ENCODE results near the gene CTNND2. TPM values are rescaled to one million over a fixed set of nuclear protein-coding genes. Genes with fewer than 3 reads are reported as not detected.

The CTNND2 gene
- total and polyA plus RNA-seq, 4 donors, result 0.30 to 2.2 (median 0.71) TPM

- DNase-seq (no peak), ATAC-seq (ENCODE audit: insufficient read depth, low FRiP score) (no peak)
- H3K36me3 ChIP-seq (ENCODE audit: control insufficient read depth in 4 of 4, insufficient read depth in 4 of 4, low read length in 4 of 4), result no peaks in the 10 kb centered on the region
- peaks cover 0 to 6% (median 0%) of the 10 kb centered on the region in 5 donors for H3K4me1 ChIP-seq (ENCODE audit: control insufficient read depth in 5 of 5, insufficient read depth in 5 of 5, low read length in 5 of 5)
- no peak overlapping the region for H3K4me3 ChIP-seq
- H3K27me3 ChIP-seq (ENCODE audit: control insufficient read depth in 3 of 3, insufficient read depth in 3 of 3, low read length in 2 of 3), result no peaks in the 10 kb centered on the region
- no peaks in the 10 kb centered on the region for H3K9me3 ChIP-seq (ENCODE audit: control insufficient read depth in 4 of 4, insufficient read depth in 3 of 4, low read length in 3 of 4)
- no peak overlapping the region for H3K27ac ChIP-seq (ENCODE audit: low read depth in 1 of 2, low read length in 1 of 2)
- WGBS, 2 donors, result 83 to 89% methylated on average over 4 of the region's 4 CpGs
- H3K9ac ChIP-seq (ENCODE audit: insufficient read depth in 1 of 2, low read length in 2 of 2), result no peak overlapping the region
- TF ChIP-seq, protein P1, sequence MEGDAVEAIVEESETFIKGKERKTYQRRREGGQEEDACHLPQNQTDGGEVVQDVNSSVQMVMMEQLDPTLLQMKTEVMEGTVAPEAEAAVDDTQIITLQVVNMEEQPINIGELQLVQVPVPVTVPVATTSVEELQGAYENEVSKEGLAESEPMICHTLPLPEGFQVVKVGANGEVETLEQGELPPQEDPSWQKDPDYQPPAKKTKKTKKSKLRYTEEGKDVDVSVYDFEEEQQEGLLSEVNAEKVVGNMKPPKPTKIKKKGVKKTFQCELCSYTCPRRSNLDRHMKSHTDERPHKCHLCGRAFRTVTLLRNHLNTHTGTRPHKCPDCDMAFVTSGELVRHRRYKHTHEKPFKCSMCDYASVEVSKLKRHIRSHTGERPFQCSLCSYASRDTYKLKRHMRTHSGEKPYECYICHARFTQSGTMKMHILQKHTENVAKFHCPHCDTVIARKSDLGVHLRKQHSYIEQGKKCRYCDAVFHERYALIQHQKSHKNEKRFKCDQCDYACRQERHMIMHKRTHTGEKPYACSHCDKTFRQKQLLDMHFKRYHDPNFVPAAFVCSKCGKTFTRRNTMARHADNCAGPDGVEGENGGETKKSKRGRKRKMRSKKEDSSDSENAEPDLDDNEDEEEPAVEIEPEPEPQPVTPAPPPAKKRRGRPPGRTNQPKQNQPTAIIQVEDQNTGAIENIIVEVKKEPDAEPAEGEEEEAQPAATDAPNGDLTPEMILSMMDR (IDR thresholded peaks at IDR 0.05; ENCODE audit: control extremely low read depth, extremely low read depth), result no peak
These were observed 919.0 kb downstream of the CTNND2 start for GRCh38 chr5:10985091-10985720.

DNA sequence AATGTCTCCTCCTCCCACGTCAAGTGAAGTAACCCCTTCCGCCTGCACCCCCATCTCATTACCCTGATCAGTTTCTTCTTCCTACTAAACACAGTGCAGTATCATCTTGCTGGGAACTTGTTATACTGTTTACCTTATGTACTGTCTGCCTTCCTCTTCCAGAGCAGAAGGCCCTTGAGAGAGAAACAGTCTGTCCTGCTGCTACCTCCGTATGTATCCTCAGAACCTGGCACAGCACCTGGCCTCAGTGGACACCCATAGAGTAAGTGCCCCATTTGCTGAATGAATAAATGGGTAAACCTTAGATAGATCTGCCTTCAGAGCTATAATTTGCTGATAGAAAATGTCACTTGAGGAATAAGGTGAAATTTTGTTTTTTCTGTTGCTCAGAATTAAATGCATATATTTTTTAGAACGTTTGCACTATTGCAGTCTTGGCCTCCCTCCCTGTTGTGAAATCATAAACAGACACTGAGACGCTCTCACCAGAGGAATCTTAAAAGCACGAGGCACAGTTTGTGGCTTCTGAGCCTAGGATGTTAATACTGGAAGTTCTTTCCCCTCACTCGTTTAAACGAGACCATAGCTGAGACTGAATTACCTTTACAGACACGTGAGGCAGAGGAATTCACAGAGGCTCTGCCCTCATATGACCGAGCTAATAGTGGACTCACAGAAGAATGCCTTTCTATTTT is 920.1 kb downstream of the CTNND2 start:
- Histone ChIP-seq H3K9ac (ENCODE audit: insufficient read depth in 1 of 2, low read length in 2 of 2) (no peak overlapping the region), H3K27me3 (ENCODE audit: control insufficient read depth in 3 of 3, insufficient read depth in 3 of 3, low read length in 2 of 3) (no peaks in the 10 kb centered on the region), H3K36me3 (ENCODE audit: control insufficient read depth in 4 of 4, insufficient read depth in 4 of 4, low read length in 4 of 4) (no peaks in the 10 kb centered on the region), H3K4me3 (no peak overlapping the region), H3K9me3 (ENCODE audit: control insufficient read depth in 4 of 4, insufficient read depth in 3 of 4, low read length in 3 of 4) (no peaks in the 10 kb centered on the region), H3K4me1 (ENCODE audit: control insufficient read depth in 5 of 5, insufficient read depth in 5 of 5, low read length in 5 of 5) (peaks cover 0 to 2% (median 0%) of the 10 kb centered on the region in 5 donors), H3K27ac (ENCODE audit: low read depth in 1 of 2, low read length in 1 of 2) (no peak overlapping the region)
- no peak for DNase-seq
- WGBS, 2 donors, result 47 to 65% methylated on average over 10 of the region's 10 CpGs
- TF ChIP-seq, protein P1 (IDR thresholded peaks at IDR 0.05; ENCODE audit: control extremely low read depth, extremely low read depth), result no peak
- no peak for ATAC-seq (ENCODE audit: insufficient read depth, low FRiP score)

DNA sequence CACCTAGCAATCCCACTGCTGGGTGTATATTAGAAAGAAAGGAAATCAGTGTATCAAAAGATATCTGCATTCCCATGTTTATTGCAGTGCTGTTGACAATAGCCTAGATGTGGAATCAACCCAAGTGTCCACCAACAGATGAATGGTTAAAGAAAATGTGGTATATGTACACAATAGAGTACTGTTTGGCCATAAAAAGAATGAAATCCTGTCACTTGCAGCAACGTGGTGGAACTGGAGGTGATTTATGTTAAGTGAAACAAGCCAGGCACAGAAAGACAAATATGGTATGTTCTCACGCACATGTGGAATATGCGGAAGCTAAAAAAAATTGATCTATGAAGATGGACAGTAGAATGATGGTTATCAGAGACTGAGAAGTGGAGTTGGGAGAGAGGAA is 921.6 kb downstream of the CTNND2 start:
- DNase-seq (no peak), ATAC-seq (ENCODE audit: insufficient read depth, low FRiP score) (no peak)
- Histone ChIP-seq H3K27me3 (ENCODE audit: control insufficient read depth in 3 of 3, insufficient read depth in 3 of 3, low read length in 2 of 3) (no peaks in the 10 kb centered on the region), H3K36me3 (ENCODE audit: control insufficient read depth in 4 of 4, insufficient read depth in 4 of 4, low read length in 4 of 4) (no peaks in the 10 kb centered on the region), H3K27ac (ENCODE audit: low read depth in 1 of 2, low read length in 1 of 2) (no peak overlapping the region), H3K4me1 (ENCODE audit: control insufficient read depth in 5 of 5, insufficient read depth in 5 of 5, low read length in 5 of 5) (peaks cover 0 to 3% (median 0%) of the 10 kb centered on the region in 5 donors), H3K9ac (ENCODE audit: insufficient read depth in 1 of 2, low read length in 2 of 2) (no peak overlapping the region), H3K9me3 (ENCODE audit: control insufficient read depth in 4 of 4, insufficient read depth in 3 of 4, low read length in 3 of 4) (no peaks in the 10 kb centered on the region), H3K4me3 (no peak overlapping the region)
- 72 to 73% methylated on average over 3 of the region's 3 CpGs for WGBS, 2 donors
- TF ChIP-seq, protein P1 (IDR thresholded peaks at IDR 0.05; ENCODE audit: control extremely low read depth, extremely low read depth), result no peak
